ENCODE measurements around the gene TSHZ3. TPM values are rescaled to one million over a fixed set of nuclear protein-coding genes. Genes with fewer than 3 reads are reported as not detected.

TSHZ3 gene
- polyA plus RNA-seq, 1 donor from 2014 or later, result 2.4 TPM

DNA sequence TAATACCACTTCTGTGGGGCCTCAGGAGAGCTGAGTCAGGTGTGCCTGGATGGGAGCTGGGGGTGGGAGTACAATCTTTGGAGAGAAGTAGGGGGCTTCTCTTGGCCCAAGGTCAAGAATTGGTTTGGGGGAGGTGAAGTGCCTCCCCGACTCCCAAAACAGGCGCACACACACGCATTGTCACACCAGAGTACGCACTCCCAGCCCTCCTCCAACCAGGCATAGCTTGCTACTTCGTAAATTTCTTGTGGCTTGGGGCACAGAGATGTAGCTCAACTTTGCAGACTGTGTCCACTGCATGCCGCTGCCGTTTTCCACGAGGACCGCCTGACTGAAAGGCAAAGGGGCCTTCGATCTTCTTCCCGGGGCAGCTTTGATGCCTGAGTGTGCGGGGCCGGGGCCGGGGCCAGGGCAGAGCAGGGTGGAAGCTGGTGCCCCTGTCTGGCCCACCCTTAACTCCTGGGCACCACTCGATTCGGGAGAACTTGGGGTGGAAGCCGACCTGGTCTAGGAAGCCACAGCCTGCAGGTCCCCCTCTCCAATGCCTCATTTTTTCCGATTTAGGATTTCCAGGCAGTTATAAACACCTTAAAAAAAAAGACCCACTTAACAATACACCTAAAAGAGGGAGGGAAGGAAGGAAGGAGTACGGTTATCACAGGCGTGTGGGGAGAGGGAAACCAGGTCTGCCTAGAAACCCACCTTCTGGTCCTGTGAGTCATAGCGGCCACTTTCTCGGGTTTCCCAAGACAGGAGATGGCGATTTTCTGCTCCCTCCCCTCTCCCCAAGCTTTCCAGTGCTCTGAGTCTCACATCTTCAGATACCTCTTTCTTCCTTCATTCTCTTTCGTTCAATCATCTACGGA lies 5.8 kb upstream of the TSHZ3 start:
- Histone ChIP-seq H3K9me2 (ENCODE audit: insufficient read depth, low read length) (no peaks in the 10 kb centered on the region), H3K4me2 (ENCODE audit: low read length) (no peak overlapping the region), H3F3A (ENCODE audit: insufficient read depth, low read length, poor library complexity, severe bottlenecking) (no peaks in the 10 kb centered on the region), H3K9me3 (ENCODE audit: low read length) (no peaks in the 10 kb centered on the region), H3K27ac (ENCODE audit: low read length) (no peak overlapping the region), H4K20me1 (ENCODE audit: insufficient read depth) (no peaks in the 10 kb centered on the region), H3K27me3 (ENCODE audit: insufficient read depth, low read depth, low read length) (peaks cover 84% of the 10 kb centered on the region), H3K9ac (ENCODE audit: low read length) (no peak overlapping the region), H2AFZ (ENCODE audit: low read depth, low read length) (no peak overlapping the region), H3K36me3 (ENCODE audit: insufficient read depth, low read length) (no peaks in the 10 kb centered on the region), H3K79me2 (replicated peaks; ENCODE audit: insufficient read depth, low read length) (no peaks in the 10 kb centered on the region), H3K4me3 (ENCODE audit: low read length) (no peak overlapping the region)
- TF ChIP-seq REST (IDR thresholded peaks at IDR 0.05; ENCODE audit: borderline replicate concordance) (no peak), TAF1 (IDR thresholded peaks at IDR 0.05; ENCODE audit: low read depth) (no peak), RAD21 (conservative IDR thresholded peaks at IDR 0.05) (no peak), EP300 (conservative IDR thresholded peaks at IDR 0.05; ENCODE audit: poor library complexity, severe bottlenecking) (no peak), MXI1 (conservative IDR thresholded peaks at IDR 0.05; ENCODE audit: poor library complexity, severe bottlenecking) (no peak), SMC3 (conservative IDR thresholded peaks at IDR 0.05; ENCODE audit: poor library complexity) (no peak), POLR2AphosphoS5 (IDR thresholded peaks at IDR 0.05) (no peak)
- TF ChIP-seq, protein P1, sequence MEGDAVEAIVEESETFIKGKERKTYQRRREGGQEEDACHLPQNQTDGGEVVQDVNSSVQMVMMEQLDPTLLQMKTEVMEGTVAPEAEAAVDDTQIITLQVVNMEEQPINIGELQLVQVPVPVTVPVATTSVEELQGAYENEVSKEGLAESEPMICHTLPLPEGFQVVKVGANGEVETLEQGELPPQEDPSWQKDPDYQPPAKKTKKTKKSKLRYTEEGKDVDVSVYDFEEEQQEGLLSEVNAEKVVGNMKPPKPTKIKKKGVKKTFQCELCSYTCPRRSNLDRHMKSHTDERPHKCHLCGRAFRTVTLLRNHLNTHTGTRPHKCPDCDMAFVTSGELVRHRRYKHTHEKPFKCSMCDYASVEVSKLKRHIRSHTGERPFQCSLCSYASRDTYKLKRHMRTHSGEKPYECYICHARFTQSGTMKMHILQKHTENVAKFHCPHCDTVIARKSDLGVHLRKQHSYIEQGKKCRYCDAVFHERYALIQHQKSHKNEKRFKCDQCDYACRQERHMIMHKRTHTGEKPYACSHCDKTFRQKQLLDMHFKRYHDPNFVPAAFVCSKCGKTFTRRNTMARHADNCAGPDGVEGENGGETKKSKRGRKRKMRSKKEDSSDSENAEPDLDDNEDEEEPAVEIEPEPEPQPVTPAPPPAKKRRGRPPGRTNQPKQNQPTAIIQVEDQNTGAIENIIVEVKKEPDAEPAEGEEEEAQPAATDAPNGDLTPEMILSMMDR (IDR thresholded peaks at IDR 0.05; ENCODE audit: poor library complexity, severe bottlenecking), result no peak

DNA sequence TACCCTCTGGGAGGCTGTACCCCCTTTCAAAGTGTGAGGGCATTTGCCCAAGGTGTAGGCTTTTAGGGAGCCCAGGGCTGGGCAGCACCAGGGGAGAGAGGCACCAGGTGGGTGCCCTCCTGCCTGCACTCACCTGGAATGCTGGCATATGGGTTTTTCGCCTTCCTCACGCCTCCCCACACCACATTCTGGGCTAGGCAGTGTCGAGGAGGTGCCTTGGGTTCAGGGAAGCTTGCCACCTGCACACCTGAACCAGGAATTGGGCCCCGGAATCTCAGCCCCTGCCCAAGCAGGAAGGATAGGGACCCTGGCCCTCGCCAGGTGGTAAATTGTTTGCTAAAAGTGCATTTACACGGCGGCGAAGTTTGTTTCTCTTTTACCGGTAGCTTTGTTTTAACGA lies 5.1 kb upstream of the TSHZ3 start:
- no peak for TF ChIP-seq RAD21 (conservative IDR thresholded peaks at IDR 0.05)
- TF ChIP-seq POLR2AphosphoS5 (IDR thresholded peaks at IDR 0.05), result no peak
- no peak for TF ChIP-seq SMC3 (conservative IDR thresholded peaks at IDR 0.05; ENCODE audit: poor library complexity)
- no peak for TF ChIP-seq TAF1 (IDR thresholded peaks at IDR 0.05; ENCODE audit: low read depth)
- TF ChIP-seq, protein P1 (IDR thresholded peaks at IDR 0.05; ENCODE audit: poor library complexity, severe bottlenecking), result no peak
- TF ChIP-seq REST (IDR thresholded peaks at IDR 0.05; ENCODE audit: borderline replicate concordance), result no peak
- no peak for TF ChIP-seq EZH2 (IDR thresholded peaks at IDR 0.05; ENCODE audit: borderline replicate concordance, insufficient read depth, low read length, poor library complexity, severe bottlenecking)
- TF ChIP-seq EP300 (conservative IDR thresholded peaks at IDR 0.05; ENCODE audit: poor library complexity, severe bottlenecking), result no peak
- TF ChIP-seq MXI1 (conservative IDR thresholded peaks at IDR 0.05; ENCODE audit: poor library complexity, severe bottlenecking), result no peak
- H3F3A ChIP-seq (ENCODE audit: insufficient read depth, low read length, poor library complexity, severe bottlenecking), result no peaks in the 10 kb centered on the region
- H3K27ac ChIP-seq (ENCODE audit: low read length), result no peak overlapping the region
- H3K9me2 ChIP-seq (ENCODE audit: insufficient read depth, low read length), result no peaks in the 10 kb centered on the region
- H4K20me1 ChIP-seq (ENCODE audit: insufficient read depth), result no peaks in the 10 kb centered on the region
- H2AFZ ChIP-seq (ENCODE audit: low read depth, low read length), result no peak overlapping the region
- no peak overlapping the region for H3K9ac ChIP-seq (ENCODE audit: low read length)
- H3K4me3 ChIP-seq (ENCODE audit: low read length), result no peak overlapping the region
- H3K79me2 ChIP-seq (replicated peaks; ENCODE audit: insufficient read depth, low read length), result no peaks in the 10 kb centered on the region
- peaks cover 84% of the 10 kb centered on the region for H3K27me3 ChIP-seq (ENCODE audit: insufficient read depth, low read depth, low read length)
- H3K4me2 ChIP-seq (ENCODE audit: low read length), result no peak overlapping the region
- no peaks in the 10 kb centered on the region for H3K36me3 ChIP-seq (ENCODE audit: insufficient read depth, low read length)
- no peaks in the 10 kb centered on the region for H3K9me3 ChIP-seq (ENCODE audit: low read length)
